Left hindlimb (tissue), 1 donor: Measurements from ENCODE around the gene WLS.
"Not testable (repeated sequence)": the region's sequence is repeated elsewhere in the genome, so short reads cannot be mapped to it uniquely, and the experiment has no call there.

Experiments
- DNase-seq: peaks from one replicate; pipeline ENCODE4 v3.0.0-alpha.2; 2018

Gene WLS

GRCh38 chr1:68232289-68233148 is at the start of gene WLS:
WLS (minus strand) TSS chr1:68232523; CDS start chr1:68232299, 224 bp downstream.
- peak; percentile 89 for DNase-seq

- DNase-seq: no peak
These were observed 48.0 kb upstream of the WLS start for GRCh38 chr1:68280286-68280685.

- DNase-seq: no peak
These were observed 47.5 kb upstream of the WLS start for GRCh38 chr1:68279846-68280245.

- DNase-seq: no peak
These were observed 45.9 kb upstream of the WLS start for GRCh38 chr1:68278221-68278620.

GRCh38 chr1:68276448-68276847 is 44.1 kb upstream of the WLS start:
- no peak for DNase-seq

GRCh38 chr1:68273530-68273929 is 41.2 kb upstream of the WLS start:
- no peak for DNase-seq

GRCh38 chr1:68271596-68271995 is 39.3 kb upstream of the WLS start:
- no peak for DNase-seq

- no peak for DNase-seq
These were observed 38.6 kb upstream of the WLS start for GRCh38 chr1:68270951-68271350.

- DNase-seq: no peak
These were observed 37.5 kb upstream of the WLS start for GRCh38 chr1:68269637-68270430.

GRCh38 chr1:68268896-68269483 is 36.7 kb upstream of the WLS start:
- DNase-seq: no peak

GRCh38 chr1:68256824-68257223 is 24.5 kb upstream of the WLS start:
- DNase-seq: not testable (repeated sequence)

GRCh38 chr1:68255301-68255700 is 23.0 kb upstream of the WLS start:
- no peak for DNase-seq

- DNase-seq: no peak
These were observed 22.4 kb upstream of the WLS start for GRCh38 chr1:68254667-68255226.

- DNase-seq: no peak
These were observed 4.7 kb upstream of the WLS start for GRCh38 chr1:68237040-68237439.

GRCh38 chr1:68234094-68234493 is 1.8 kb upstream of the WLS start:
- DNase-seq: no peak

GRCh38 chr1:68233202-68233601 is 879 bp upstream of the WLS start:
- no peak for DNase-seq

- peak; percentile 87 for DNase-seq
These were observed 565 bp downstream of the WLS start for GRCh38 chr1:68231627-68232288.

- DNase-seq: peak; percentile 64
These were observed 1.3 kb downstream of the WLS start for GRCh38 chr1:68230901-68231626.

- peak; percentile 54 for DNase-seq
These were observed 1.9 kb downstream of the WLS start for GRCh38 chr1:68230484-68230802.

- no peak for DNase-seq
These were observed 2.5 kb downstream of the WLS start for GRCh38 chr1:68229650-68230483.

- DNase-seq: peak; percentile 42
These were observed 3.5 kb downstream of the WLS start for GRCh38 chr1:68228851-68229250.
